C4-2B (cell line): ENCODE measurements around the gene RB1.

ENCODE experiments used
- H3K27ac ChIP-seq: fragments of 450-650 bp; 2 replicates; pipeline ENCODE4 v1.5.1; 2017
- CTCF ChIP-seq: fragments of 450-650 bp; conservative IDR thresholded peaks from 2 replicates; pipeline ENCODE4 v1.5.1; 2017; ENCODE audit warnings: mild to moderate bottlenecking
- ZFX ChIP-seq: fragments of 450-650 bp; IDR thresholded peaks from 2 replicates; pipeline ENCODE4 v1.6.1; 2017

RB1 gene

DNA sequence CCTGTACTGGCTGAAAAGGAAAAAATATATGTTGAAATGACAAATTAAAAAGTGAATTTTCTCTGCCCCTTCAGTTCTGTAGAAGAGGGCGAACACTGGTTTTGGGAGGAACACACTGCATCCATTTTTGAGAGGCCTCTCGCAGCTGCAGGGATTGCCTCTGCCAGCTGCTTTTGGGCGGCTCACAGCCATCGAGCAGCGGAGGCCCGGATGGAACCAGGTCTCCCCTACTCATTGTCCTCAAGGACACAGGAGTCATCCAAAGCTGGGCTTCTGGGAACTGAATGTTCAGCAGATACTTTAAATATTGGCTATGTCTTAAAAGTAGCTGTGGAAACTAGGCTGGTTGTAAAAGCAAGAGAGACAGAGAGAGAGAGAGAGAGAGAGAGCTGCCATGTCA lies 212.2 kb downstream of the RB1 start:
- TF ChIP-seq CTCF, result no peak
- TF ChIP-seq ZFX, result no peak
- H3K27ac ChIP-seq, result no peak overlapping the region

GRCh38 chr13:48518083-48518482 lies 214.5 kb downstream of the RB1 start:
- no peak overlapping the region for H3K27ac ChIP-seq
- TF ChIP-seq ZFX, result no peak
- TF ChIP-seq CTCF, result no peak

- TF ChIP-seq CTCF, result no peak
- no peak for TF ChIP-seq ZFX
- no peak overlapping the region for H3K27ac ChIP-seq
These were observed 222.7 kb downstream of the RB1 start for GRCh38 chr13:48526286-48526685.

- no peak overlapping the region for H3K27ac ChIP-seq
- TF ChIP-seq ZFX (no peak), CTCF (no peak)
These were observed 224.4 kb downstream of the RB1 start for GRCh38 chr13:48527955-48528354.

DNA sequence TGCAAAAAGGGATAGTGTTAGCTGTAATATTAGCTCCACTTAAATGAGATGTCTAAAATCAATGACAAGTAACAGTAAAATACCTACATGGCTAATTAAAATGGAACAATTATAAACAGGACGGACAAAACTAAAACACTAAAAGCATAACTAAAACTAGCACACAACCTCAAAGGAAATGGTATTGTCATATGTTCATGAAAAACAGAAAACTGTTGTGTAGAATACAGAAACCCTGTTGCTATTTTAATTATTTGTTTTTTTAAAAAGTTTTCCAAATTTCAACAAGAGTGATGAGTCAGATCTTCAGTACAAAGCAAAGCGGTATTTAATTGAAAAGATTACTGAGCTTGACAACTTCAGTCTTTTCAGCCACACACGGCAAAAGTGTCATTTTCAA lies 225.2 kb downstream of the RB1 start:
- TF ChIP-seq ZFX, result no peak
- no peak overlapping the region for H3K27ac ChIP-seq

GRCh38 chr13:48530833-48531232 lies 227.3 kb downstream of the RB1 start:
- H3K27ac ChIP-seq, result no peak overlapping the region
- TF ChIP-seq CTCF (no peak), ZFX (no peak)
